Stimulated activated CD4-positive, alpha-beta T cell treated with anti-CD3 and anti-CD28 coated beads, TNF-alpha, amount 100 ng/mL, for 4 hours (primary cell): ENCODE results near the gene SLCO2A1.

Source experiments
- DNase-seq, 3 experiments: peaks; one replicate each; pipeline ENCODE4 v3.0.0-alpha.2; 2020; ENCODE audit warnings: low read depth in 3 of 3

The SLCO2A1 gene

DNA sequence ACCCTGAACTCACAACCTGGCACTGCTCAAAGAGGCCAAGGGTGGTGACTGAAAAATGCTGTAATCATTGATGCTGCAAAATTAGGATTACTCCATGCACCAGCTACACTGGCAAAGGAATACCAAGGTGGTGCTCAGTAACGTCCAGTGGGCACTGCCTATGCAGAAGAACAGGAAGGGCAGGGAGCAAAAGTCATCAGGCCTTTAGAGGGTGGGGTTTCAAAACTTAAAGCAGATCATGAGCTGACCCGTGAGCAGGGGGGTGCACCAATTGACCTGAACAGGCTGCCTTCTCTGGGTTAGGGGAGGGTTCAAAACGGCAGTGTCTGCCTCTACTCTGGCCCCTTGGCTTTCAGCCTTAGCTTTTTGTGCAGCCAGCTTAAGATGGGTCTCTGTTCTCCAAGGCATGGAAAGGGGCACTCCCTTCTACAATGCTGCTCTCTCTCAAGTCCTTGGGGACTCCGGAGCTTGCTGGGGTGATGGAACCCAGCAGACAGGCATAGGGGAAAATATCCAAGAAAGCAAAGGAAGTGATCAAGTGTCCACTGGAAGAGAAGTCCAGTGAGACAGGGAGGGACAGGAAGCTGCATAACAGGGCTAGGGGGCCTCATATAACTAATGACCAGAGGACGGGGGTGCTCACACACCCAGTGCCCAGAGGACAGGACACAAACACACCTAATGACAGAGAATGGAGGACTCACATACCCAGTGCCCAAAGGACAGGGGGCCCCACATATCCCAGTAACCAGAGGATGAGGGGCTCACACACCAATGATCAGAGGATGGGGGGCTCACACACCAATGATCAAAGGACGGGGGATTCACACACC lies 145.5 kb downstream of the SLCO2A1 start:
- DNase-seq, result no peak

DNA sequence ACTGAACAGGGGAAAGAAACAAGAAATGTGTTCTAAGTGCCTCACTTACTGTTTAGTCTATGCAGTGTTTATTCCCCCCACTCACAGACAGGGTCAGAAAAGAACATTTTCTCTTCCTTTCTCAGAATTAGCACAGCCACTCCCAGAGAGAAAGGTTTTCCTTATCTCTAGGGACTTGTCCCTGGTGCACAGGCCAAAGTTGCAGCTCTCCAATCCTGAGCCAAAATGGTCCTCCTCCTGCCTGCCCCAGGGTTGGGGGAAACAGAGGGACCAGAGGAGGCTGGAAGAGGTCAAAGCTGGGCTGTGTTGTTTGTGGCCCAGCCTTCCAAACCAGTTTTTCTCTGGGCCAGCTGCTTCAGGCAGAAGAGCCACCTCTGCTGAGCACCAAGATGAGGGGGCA lies 146.1 kb downstream of the SLCO2A1 start:
- DNase-seq, result no peak

DNA sequence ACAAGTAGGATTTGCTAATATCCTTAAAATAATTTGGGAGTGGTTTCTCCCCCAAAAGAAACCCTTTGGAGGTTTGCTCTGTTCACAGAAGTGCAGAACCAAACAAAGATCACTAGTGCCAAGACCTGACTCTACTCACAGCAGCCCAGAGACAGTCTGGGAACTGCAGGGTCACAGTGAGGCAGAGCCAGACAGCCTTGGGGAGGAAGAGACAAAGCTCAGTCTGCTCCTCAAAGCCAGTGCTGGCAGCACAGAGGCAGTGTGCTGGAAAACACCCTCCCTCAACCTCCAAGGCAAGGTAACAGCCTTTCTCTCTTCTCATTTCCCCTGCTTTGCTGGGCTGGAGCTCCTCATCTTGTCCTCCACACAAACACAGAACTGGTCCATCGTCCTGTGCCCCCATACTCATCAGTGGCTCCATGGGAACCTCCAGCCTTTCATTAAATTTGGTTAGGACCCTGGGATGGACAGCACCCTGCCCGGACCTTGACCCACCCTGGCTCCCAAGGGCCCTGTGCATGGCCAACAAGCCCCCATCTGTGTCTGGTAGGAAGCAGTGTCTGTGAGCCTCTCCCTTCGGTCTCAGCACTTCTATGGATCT lies 146.6 kb downstream of the SLCO2A1 start:
- no peak for DNase-seq

DNA sequence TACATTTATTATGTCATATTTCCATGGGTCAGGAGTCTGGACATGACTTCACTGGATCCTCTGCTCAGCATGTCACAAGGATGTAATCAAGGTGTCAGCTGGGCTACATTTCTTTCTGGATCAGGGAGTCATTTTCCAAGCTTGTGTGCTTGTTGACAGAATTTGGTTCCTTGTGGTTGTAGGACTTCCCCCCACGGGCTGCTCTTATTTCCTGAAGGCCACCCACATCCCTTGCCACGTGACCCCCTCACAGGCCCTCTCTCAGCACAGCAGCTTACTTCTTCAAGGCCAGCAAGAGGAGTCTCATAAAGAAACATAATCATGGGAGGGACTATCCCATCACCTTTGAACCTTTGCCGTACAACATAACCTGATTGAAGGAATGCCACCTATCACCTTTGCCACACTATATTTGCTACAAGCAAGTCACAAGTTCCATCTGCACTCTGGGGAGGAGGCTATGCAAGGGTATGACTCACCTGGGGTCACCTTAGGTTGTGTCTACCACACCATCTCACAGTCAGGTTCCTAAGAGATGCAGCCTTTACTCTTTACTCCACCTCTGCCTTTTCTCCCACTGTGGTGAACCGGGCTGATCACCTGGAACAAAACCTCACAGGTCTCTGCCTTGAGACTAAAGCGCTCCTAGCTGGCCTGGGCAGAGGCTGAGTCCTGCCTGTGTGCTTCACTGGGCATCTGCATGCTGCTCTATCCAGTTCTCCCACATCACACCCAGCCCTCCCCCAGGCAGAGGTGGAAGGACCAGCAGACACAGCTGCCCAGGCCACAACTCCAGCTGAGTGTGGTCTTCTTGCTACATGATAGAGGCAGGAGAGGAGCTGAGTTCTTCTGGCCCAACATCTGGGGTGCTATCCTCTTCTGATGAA lies 147.5 kb downstream of the SLCO2A1 start:
- DNase-seq, result no peak

DNA sequence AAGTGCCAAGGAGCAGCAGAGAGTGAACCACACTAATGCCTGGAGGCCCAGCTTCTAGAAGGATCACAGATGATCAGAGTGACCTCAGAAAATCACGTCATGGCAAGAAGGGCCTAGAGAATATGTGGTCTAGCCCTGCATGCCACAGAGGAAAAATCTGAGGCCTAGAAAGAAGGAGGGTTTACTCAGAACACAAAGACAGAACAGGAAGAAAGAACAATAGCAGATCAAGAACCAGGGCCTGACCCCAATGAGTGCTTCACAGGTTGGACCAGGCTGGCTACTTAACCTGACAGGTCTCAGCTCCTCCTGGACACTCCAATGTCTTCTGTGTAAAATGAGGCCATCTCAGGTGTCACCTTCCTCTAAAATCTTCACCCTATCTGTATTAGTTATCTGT lies 148.2 kb downstream of the SLCO2A1 start:
- DNase-seq, result no peak

DNA sequence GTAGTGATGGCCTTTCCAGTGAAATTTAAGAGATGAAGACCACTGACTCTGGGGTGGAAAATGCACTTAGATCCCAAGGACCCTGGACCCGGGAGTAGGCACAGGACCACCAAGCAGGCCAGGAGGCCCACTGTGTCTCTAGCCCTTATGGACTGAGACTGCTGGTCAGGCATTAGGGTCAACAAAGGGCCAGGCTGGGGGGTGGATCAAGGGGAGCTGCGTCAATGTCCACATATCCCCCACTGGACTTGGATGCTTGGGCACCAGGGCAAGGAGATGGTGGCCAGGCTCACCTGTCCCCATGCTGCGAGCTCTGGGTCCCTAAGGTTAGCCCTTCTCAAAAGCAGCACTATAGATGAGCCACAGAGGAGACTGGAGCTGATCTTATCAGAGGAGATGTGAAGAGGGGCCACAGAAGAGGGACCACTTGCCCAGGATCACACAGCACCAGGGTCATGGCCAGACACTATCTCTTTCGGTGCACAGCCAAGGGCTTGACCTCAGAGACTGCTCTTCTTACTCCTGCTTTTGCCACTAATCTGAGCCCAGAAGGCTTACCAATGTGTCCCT lies 148.8 kb downstream of the SLCO2A1 start:
- DNase-seq, result no peak

DNA sequence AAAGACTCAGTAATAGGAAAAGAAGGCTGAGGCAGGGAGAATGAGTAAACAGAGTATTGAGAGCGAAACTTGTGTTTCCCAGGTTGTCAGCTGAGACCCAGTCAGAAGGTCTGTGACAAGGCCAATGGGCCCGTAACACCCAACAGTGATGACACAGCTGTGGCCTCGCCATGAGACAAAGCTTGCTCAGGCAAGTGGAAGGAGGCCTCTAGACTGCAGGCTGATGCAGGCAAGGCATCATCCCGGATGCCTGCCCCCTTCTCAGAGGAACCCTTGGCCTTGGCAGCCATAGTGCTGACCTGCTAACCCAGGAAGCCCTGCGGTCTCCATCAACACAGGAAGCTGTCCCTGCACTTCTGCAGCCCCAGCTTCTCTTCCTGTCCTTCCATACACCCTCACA lies 149.4 kb downstream of the SLCO2A1 start:
- no peak for DNase-seq

DNA sequence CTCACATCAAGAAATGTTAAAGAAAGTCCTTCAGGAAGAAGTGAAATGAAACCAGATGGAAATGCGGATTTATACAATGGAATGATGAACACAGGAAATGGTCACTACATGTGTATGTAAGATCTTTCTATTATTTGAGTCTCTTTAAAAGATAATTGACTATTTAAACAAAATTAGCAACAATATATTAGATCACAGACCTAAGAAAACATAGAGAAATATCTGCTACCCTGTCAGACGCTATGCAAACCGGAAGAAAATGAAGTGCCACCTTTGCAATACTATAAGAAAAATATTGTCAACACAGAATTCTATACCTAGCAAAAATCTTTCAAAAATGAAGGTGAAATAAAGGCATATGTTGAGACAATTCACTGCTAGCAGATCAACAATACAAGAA lies 151.2 kb downstream of the SLCO2A1 start:
- no peak for DNase-seq
